HepG2 (cell line): ENCODE results near the gene ENPP1. TPM values are rescaled to one million over a fixed set of nuclear protein-coding genes. Genes with fewer than 3 reads are reported as not detected.

Source experiments
- ATAC-seq: fragments of 200-7000 bp; cut with Tn5 transposase; 3 replicates; pipeline ENCODE4 v1.9.1; 2020; ENCODE audit warnings: mild to moderate bottlenecking, moderate library complexity
- BruUV-seq: library from RNA; stranded (reverse); fragments of 400-500 nt; replicated peaks from 2 replicates; lab custom pipeline; 2021; lab: Mats Ljungman, UMichigan
- CTCF ChIA-PET: fragments of 300-600 bp; formaldehyde crosslinking; extraction: SDS; loops from one replicate; lab custom pipeline; 2021; ENCODE audit warnings: low total read pairs, inconsistent platforms, low intra/inter-chr PET ratio; lab: Yijun Ruan, JAX
- POLR2A ChIA-PET: fragments of 350-600 bp; sonication (Branson Sonifier 250); formaldehyde crosslinking; loops from one replicate; lab custom pipeline; 2020; ENCODE audit warnings: antibody characterized with exemption, inconsistent platforms; lab: Yijun Ruan, JAX
- DNase-seq: peaks from one replicate; pipeline ENCODE4 v3.0.0-alpha.2; 2015; ENCODE audit warnings: low spot score
- FAIRE-seq: peaks from 3 replicates; lab custom pipeline; 2011; peaks lifted over from hg19 to GRCh38; lab: Jason Lieb, UNC
- H2AFZ ChIP-seq: one replicate; pipeline ENCODE4 v1.6.1; 2011; ENCODE audit warnings: low read length, inconsistent platforms
- H3K27ac ChIP-seq: fragments of 300-600 bp; 3 replicates; pipeline ENCODE4 v1.8.0; 2011; ENCODE audit warnings: mixed run types, mild to moderate bottlenecking, mixed read lengths, low read length, inconsistent platforms; ENCODE audit not compliant: insufficient read depth; ENCODE audit errors: extremely low read length
- H3K27me3 ChIP-seq, 2 experiments: fragments of 200-600 bp in 1 of 2; 2 replicates in 1 of 2; 3 replicates in 1 of 2; pipeline versions ENCODE4 v1.6.0 to v1.8.0; 2011; ENCODE audit warnings: low read length in 2 of 2, mild to moderate bottlenecking in 2 of 2, moderate library complexity in 2 of 2, inconsistent platforms in 1 of 2; ENCODE audit not compliant: insufficient read depth in 2 of 2, control insufficient read depth in 1 of 2
- H3K36me3 ChIP-seq, 2 experiments: fragments of 200-600 bp in 1 of 2; replicated peaks in 1 of 2; 2 replicates in 1 of 2; 3 replicates in 1 of 2; pipeline versions ENCODE4 v1.5.1 to v1.8.0; 2011; ENCODE audit warnings: low read length in 2 of 2, inconsistent platforms in 1 of 2; ENCODE audit not compliant: insufficient read depth in 2 of 2, control insufficient read depth in 1 of 2
- H3K4me1 ChIP-seq: 2 replicates; pipeline ENCODE4 v1.5.1; 2012; ENCODE audit warnings: low read length, inconsistent platforms; ENCODE audit not compliant: insufficient read depth
- H3K4me2 ChIP-seq: 2 replicates; pipeline ENCODE4 v1.6.0; 2011; ENCODE audit warnings: low read depth, low read length, inconsistent platforms
- H3K4me3 ChIP-seq, 3 experiments: fragments of 200-600 bp in 1 of 3; sonication (generic), shearing (Covaris generic) in 1 of 3; replicated peaks in 1 of 3; 2 replicates each; pipeline ENCODE4 v1.5.1; 2011 to 2016; ENCODE audit warnings: low read length in 3 of 3, inconsistent platforms in 2 of 3, low read depth in 2 of 3, mild to moderate bottlenecking in 2 of 3, control low read depth in 1 of 3, mixed read lengths in 1 of 3; ENCODE audit not compliant: insufficient read depth in 1 of 3
- H3K79me2 ChIP-seq: one replicate; pipeline ENCODE4 v1.6.1; 2011; ENCODE audit warnings: low read length, inconsistent platforms; ENCODE audit not compliant: insufficient read depth
- H3K9ac ChIP-seq: 2 replicates; pipeline ENCODE4 v1.6.0; 2011; ENCODE audit warnings: mild to moderate bottlenecking, low read depth, low read length, inconsistent platforms; ENCODE audit not compliant: insufficient read depth
- H3K9me3 ChIP-seq: 2 replicates; pipeline ENCODE4 v1.5.1; 2012; ENCODE audit warnings: mild to moderate bottlenecking, low read length
- H4K20me1 ChIP-seq: 2 replicates; pipeline ENCODE4 v1.6.0; 2011; ENCODE audit warnings: inconsistent platforms, mild to moderate bottlenecking, low read length, moderate library complexity; ENCODE audit not compliant: insufficient read depth
- CEBPG ChIP-seq: IDR thresholded peaks from 2 replicates; pipeline ENCODE4 v1.6.1; 2016
- EP300 ChIP-seq, 3 experiments: sonication (generic) in 1 of 3; formaldehyde crosslinking in 1 of 3; IDR thresholded peaks; 2 replicates each; pipeline versions ENCODE4 v1.5.1 to v1.6.1; 2011 to 2020; ENCODE audit warnings: low read depth in 2 of 3, low read length in 2 of 3, borderline replicate concordance in 1 of 3, improper control_type of control experiment in 1 of 3, mild to moderate bottlenecking in 1 of 3, missing genetic modification reagents in 1 of 3, moderate library complexity in 1 of 3
- HDAC2 ChIP-seq: sonication (generic); formaldehyde crosslinking; IDR thresholded peaks from 2 replicates; pipeline ENCODE4 v1.4.0; 2020; ENCODE audit warnings: missing genetic modification reagents
- MAF1 ChIP-seq: sonication (generic); formaldehyde crosslinking; IDR thresholded peaks from 2 replicates; pipeline ENCODE4 v1.5.0; 2020; ENCODE audit warnings: missing genetic modification reagents, borderline replicate concordance
- MXI1 ChIP-seq: IDR thresholded peaks from 3 replicates; pipeline ENCODE4 v1.6.1; 2012; ENCODE audit warnings: low read depth, low read length, inconsistent platforms, borderline replicate concordance
- NFIC ChIP-seq: IDR thresholded peaks from 2 replicates; pipeline ENCODE4 v1.6.1; 2012; ENCODE audit warnings: mild to moderate bottlenecking, low read length, inconsistent platforms
- NR2C2 ChIP-seq: sonication (generic); formaldehyde crosslinking; IDR thresholded peaks from 2 replicates; pipeline ENCODE4 v1.4.0; 2020; ENCODE audit warnings: missing genetic modification reagents, mild to moderate bottlenecking, moderate library complexity, borderline replicate concordance
- RBM22 ChIP-seq: fragments of 200-400 bp; formaldehyde crosslinking; optimal IDR thresholded peaks from 2 replicates; pipeline ENCODE3; 2017; ENCODE audit warnings: mild to moderate bottlenecking, low read length, moderate library complexity
- SOX6 ChIP-seq, 2 experiments: fragments of 450-650 bp in 1 of 2; sonication (generic) in 1 of 2; formaldehyde crosslinking in 1 of 2; IDR thresholded peaks; 2 replicates each; pipeline versions ENCODE4 v1.4.0 to v1.6.1; 2017 to 2020; ENCODE audit warnings: antibody characterized with exemption in 1 of 2, mild to moderate bottlenecking in 1 of 2, missing genetic modification reagents in 1 of 2
- ZNF142 ChIP-seq: sonication (generic); formaldehyde crosslinking; IDR thresholded peaks from 2 replicates; pipeline ENCODE4 v1.4.0; 2020; ENCODE audit warnings: missing genetic modification reagents
- ZNF431 ChIP-seq: sonication (generic); formaldehyde crosslinking; IDR thresholded peaks from 2 replicates; pipeline ENCODE4 v1.9.0; 2022; ENCODE audit warnings: missing genetic modification reagents, low read depth, mild to moderate bottlenecking, borderline replicate concordance
- ZNF468 ChIP-seq: sonication (generic); formaldehyde crosslinking; IDR thresholded peaks from 2 replicates; pipeline ENCODE4 v1.8.0; 2022; ENCODE audit warnings: mild to moderate bottlenecking, moderate library complexity, missing genetic modification reagents
- ZNF556 ChIP-seq: sonication (generic); formaldehyde crosslinking; IDR thresholded peaks from 2 replicates; pipeline ENCODE4 v1.4.0; 2020; ENCODE audit warnings: mild to moderate bottlenecking, missing genetic modification reagents, borderline replicate concordance
- ZNF784 ChIP-seq: sonication (generic); formaldehyde crosslinking; IDR thresholded peaks from 2 replicates; pipeline ENCODE4 v1.5.1; 2020; ENCODE audit warnings: missing genetic modification reagents, mild to moderate bottlenecking, borderline replicate concordance
- WGBS: methylation state at CpG from one replicate; pipeline ENCODE4 v1.1.6; 2017; ENCODE audit warnings: low lambda C conversion rate; 5-methylcytosine and 5-hydroxymethylcytosine counted together
- in situ Hi-C: cut with HindIII; loops from 2 replicates; pipeline ENCODE4 v1.10.0; 2017; ENCODE audit warnings: low pct_unique_long_range_greater_than_20kb; ENCODE audit not compliant: extremely low pct_ligation_motif_present
- intact Hi-C: fragments of 100-400 bp; cut with micrococcal nuclease; formaldehyde crosslinking; loops from one replicate; pipeline ENCODE4 v1.10.0; 2022; ENCODE audit not compliant: unreplicated experiment
- polyA plus RNA-seq, 8 experiments: library from polyadenylated mRNA; depleted of rRNA in 3 of 8; stranded (reverse) in 7 of 8; unstranded in 1 of 8; fragments of >200 nt; fragmentation: Illumina TruSeq in 4 of 8; extraction: Trizol in 4 of 8; gene quantifications; 2 replicates each; pipeline versions ENCODE4 v1.2.1 to v1.2.3, GENCODE V29; 2011 to 2016; ENCODE audit warnings: low read depth in 4 of 8, missing spikeins in 1 of 8, mixed read lengths in 1 of 8; ENCODE audit not compliant: insufficient read depth in 1 of 8
- total RNA-seq, 5 experiments: library from RNA; depleted of rRNA; stranded (reverse); fragments of >200 nt; fragmentation: Illumina TruSeq; extraction: Trizol; gene quantifications; 2 replicates each; pipeline ENCODE4 v1.2.3, GENCODE V29; 2016; ENCODE audit warnings: low read depth in 1 of 5

Gene ENPP1
- total and polyA plus RNA-seq, 2 of the 13 experiments (the other 11 are each of a cell fraction or from before 2014, with no cell fraction given), result 56.5 to 160 TPM

GRCh38 chr6:131867744-131868143, 59.9 kb downstream of the ENPP1 start:
- Histone ChIP-seq H3K4me3 (no peak overlapping the region), H4K20me1 (no peaks in the 10 kb centered on the region), H3K27me3 (no peaks in the 10 kb centered on the region), H3K27ac (peak overlapping the region; percentile 28), H3K36me3 (peaks cover 16 to 72% of the 10 kb centered on the region in 2 experiments), H3K79me2 (no peaks in the 10 kb centered on the region), H3K9me3 (no peaks in the 10 kb centered on the region), H3K4me1 (peaks cover 39% of the 10 kb centered on the region), H2AFZ (no peak overlapping the region), H3K4me2 (no peak overlapping the region), H3K9ac (no peak overlapping the region)
- FAIRE-seq, result no peak
- peak; percentile 92 for DNase-seq
- no TSS peak for BruUV-seq
- WGBS, result 10% methylated on average over 1 of the region's 1 CpG
- in situ Hi-C loops (no loop called here), intact Hi-C loops (loop anchor here (2.0 to 10.0 kb wide), 3 partner anchors 63 to 239 kb away; partner anchors contain the start of genes ENPP1 and MED23)
- ChIA-PET POLR2A (interaction anchor here (0.7 to 2.5 kb wide), 7 partner anchors 8 to 42 kb away, joined by 3 to 12 read pairs (median 4); no protein-coding TSS in a partner anchor), CTCF (no interaction called here)
- peak; percentile 75 for ATAC-seq
- TF ChIP-seq ZNF142 (CRISPR knock-in tag), result no peak
- TF ChIP-seq SOX6 (IDR thresholded peaks at IDR 0.05), result no peak
- peak; percentile 78 for TF ChIP-seq SOX6 (CRISPR knock-in tag; IDR thresholded peaks at IDR 0.05)
- peak in 1 of 2 experiments; percentile 63; a peak in 2 of 4 replicates for TF ChIP-seq EP300 (IDR thresholded peaks at IDR 0.05; ENCODE audit: low read depth in 2 of 2, low read length in 2 of 2)
- no peak for TF ChIP-seq EP300 (CRISPR knock-in tag; IDR thresholded peaks at IDR 0.05; ENCODE audit: borderline replicate concordance)
- no peak for TF ChIP-seq ZNF431 (CRISPR knock-in tag)
- TF ChIP-seq RBM22, result no peak
- 0 out of 2 replicates have a peak, but pooled peaks have one; percentile 19 for TF ChIP-seq HDAC2
- TF ChIP-seq NFIC, result peak; percentile 46; the same call in 1 of the 2 replicates
- TF ChIP-seq MXI1, result no peak
- no peak for TF ChIP-seq ZNF784 (CRISPR knock-in tag)
- no peak for TF ChIP-seq NR2C2 (CRISPR knock-in tag)
- no peak for TF ChIP-seq MAF1 (CRISPR knock-in tag)
- no peak for TF ChIP-seq ZNF556 (CRISPR knock-in tag)
- TF ChIP-seq ZNF468 (CRISPR knock-in tag), result no peak
- 0 out of 2 replicates have a peak, but pooled peaks have one; percentile 10 for TF ChIP-seq CEBPG (CRISPR knock-in tag)
